HepG2 (cell line): ENCODE results near the gene IKBIP. TPM values are rescaled to one million over a fixed set of nuclear protein-coding genes. Genes with fewer than 3 reads are reported as not detected.

Source experiments
- CHCHD3 ChIP-seq: sonication (generic); formaldehyde crosslinking; IDR thresholded peaks from 2 replicates; pipeline ENCODE4 v1.8.0; 2022; ENCODE audit warnings: mild to moderate bottlenecking, missing genetic modification reagents, moderate library complexity
- FOXP1 ChIP-seq, 2 experiments: fragments of 450-650 bp in 1 of 2; IDR thresholded peaks; 2 replicates each; pipeline ENCODE4 v1.6.1; 2017 to 2018; ENCODE audit warnings: antibody characterized with exemption in 1 of 2
- GTF3A ChIP-seq: sonication (generic); formaldehyde crosslinking; conservative IDR thresholded peaks from 2 replicates; pipeline ENCODE4 v1.4.0; 2020; ENCODE audit warnings: mild to moderate bottlenecking, missing genetic modification reagents
- KLF9 ChIP-seq: IDR thresholded peaks from 2 replicates; pipeline ENCODE4 v1.6.1; 2016; ENCODE audit warnings: low read depth
- MAX ChIP-seq: IDR thresholded peaks from 2 replicates; pipeline ENCODE4 v1.6.1; 2012; ENCODE audit warnings: inconsistent platforms
- NCOA5 ChIP-seq: sonication (generic); formaldehyde crosslinking; IDR thresholded peaks from 2 replicates; pipeline ENCODE4 v1.4.0; 2020; ENCODE audit warnings: missing genetic modification reagents
- NFYB ChIP-seq: sonication (generic); formaldehyde crosslinking; IDR thresholded peaks from 2 replicates; pipeline ENCODE4 v1.4.0; 2020; ENCODE audit warnings: missing genetic modification reagents
- NR3C1 ChIP-seq: sonication (generic); formaldehyde crosslinking; IDR thresholded peaks from 2 replicates; pipeline ENCODE4 v1.4.0; 2020; ENCODE audit warnings: missing genetic modification reagents
- POGK ChIP-seq: sonication (generic); formaldehyde crosslinking; conservative IDR thresholded peaks from 2 replicates; pipeline ENCODE4 v1.8.0; 2022; ENCODE audit warnings: mild to moderate bottlenecking, moderate library complexity, missing genetic modification reagents
- SMARCC2 ChIP-seq: fragments of 450-650 bp; IDR thresholded peaks from 2 replicates; pipeline ENCODE4 v1.6.1; 2017; ENCODE audit warnings: antibody characterized with exemption, mild to moderate bottlenecking
- STAG1 ChIP-seq: sonication (generic); formaldehyde crosslinking; IDR thresholded peaks from 2 replicates; pipeline ENCODE4 v1.4.0; 2020; ENCODE audit warnings: missing genetic modification reagents
- THAP9 ChIP-seq: sonication (generic); formaldehyde crosslinking; IDR thresholded peaks from 2 replicates; pipeline ENCODE4; 2020; ENCODE audit warnings: missing genetic modification reagents, mild to moderate bottlenecking, borderline replicate concordance
- ZBTB25 ChIP-seq: IDR thresholded peaks from 2 replicates; pipeline ENCODE4 v1.6.1; 2018; ENCODE audit warnings: missing genetic modification reagents
- ZFP41 ChIP-seq: sonication (generic); formaldehyde crosslinking; IDR thresholded peaks from 2 replicates; pipeline ENCODE4 v1.4.0; 2020; ENCODE audit warnings: mild to moderate bottlenecking, missing genetic modification reagents, borderline replicate concordance
- ZNF296 ChIP-seq: sonication (generic); formaldehyde crosslinking; conservative IDR thresholded peaks from 2 replicates; pipeline ENCODE4 v1.5.0; 2020; ENCODE audit warnings: mild to moderate bottlenecking, missing genetic modification reagents
- ZNF350 ChIP-seq: sonication (generic); formaldehyde crosslinking; IDR thresholded peaks from 2 replicates; pipeline ENCODE4 v1.4.0; 2020; ENCODE audit warnings: mild to moderate bottlenecking, low read depth, missing genetic modification reagents, borderline replicate concordance
- ZNF547 ChIP-seq: sonication (generic); formaldehyde crosslinking; IDR thresholded peaks from 2 replicates; pipeline ENCODE4 v1.5.1; 2020; ENCODE audit warnings: mild to moderate bottlenecking, missing genetic modification reagents
- ZNF660 ChIP-seq: sonication (generic); formaldehyde crosslinking; IDR thresholded peaks from 2 replicates; pipeline ENCODE4 v1.5.1; 2020; ENCODE audit warnings: mild to moderate bottlenecking, low read depth, missing genetic modification reagents, borderline replicate concordance
- polyA plus RNA-seq, 8 experiments: library from polyadenylated mRNA; depleted of rRNA in 3 of 8; stranded (reverse) in 7 of 8; unstranded in 1 of 8; fragments of >200 nt; fragmentation: Illumina TruSeq in 4 of 8; extraction: Trizol in 4 of 8; gene quantifications; 2 replicates each; pipeline versions ENCODE4 v1.2.1 to v1.2.3, GENCODE V29; 2011 to 2016; ENCODE audit warnings: low read depth in 4 of 8, missing spikeins in 1 of 8, mixed read lengths in 1 of 8; ENCODE audit not compliant: insufficient read depth in 1 of 8
- total RNA-seq, 5 experiments: library from RNA; depleted of rRNA; stranded (reverse); fragments of >200 nt; fragmentation: Illumina TruSeq; extraction: Trizol; gene quantifications; 2 replicates each; pipeline ENCODE4 v1.2.3, GENCODE V29; 2016; ENCODE audit warnings: low read depth in 1 of 5
- TF ChIP-seq, protein P1 (sequence below): sonication (generic); formaldehyde crosslinking; conservative IDR thresholded peaks from 2 replicates; pipeline ENCODE4 v1.8.0; 2022; ENCODE audit warnings: low read depth, missing genetic modification reagents
- TF ChIP-seq, protein P2 (sequence below): sonication (generic); formaldehyde crosslinking; IDR thresholded peaks from 2 replicates; pipeline ENCODE4 v1.5.1; 2020; ENCODE audit warnings: mild to moderate bottlenecking, missing genetic modification reagents, moderate library complexity

Gene IKBIP
- total and polyA plus RNA-seq, 2 of the 13 experiments (the other 11 are each of a cell fraction or from before 2014, with no cell fraction given), result 20.0 to 55.5 TPM

DNA sequence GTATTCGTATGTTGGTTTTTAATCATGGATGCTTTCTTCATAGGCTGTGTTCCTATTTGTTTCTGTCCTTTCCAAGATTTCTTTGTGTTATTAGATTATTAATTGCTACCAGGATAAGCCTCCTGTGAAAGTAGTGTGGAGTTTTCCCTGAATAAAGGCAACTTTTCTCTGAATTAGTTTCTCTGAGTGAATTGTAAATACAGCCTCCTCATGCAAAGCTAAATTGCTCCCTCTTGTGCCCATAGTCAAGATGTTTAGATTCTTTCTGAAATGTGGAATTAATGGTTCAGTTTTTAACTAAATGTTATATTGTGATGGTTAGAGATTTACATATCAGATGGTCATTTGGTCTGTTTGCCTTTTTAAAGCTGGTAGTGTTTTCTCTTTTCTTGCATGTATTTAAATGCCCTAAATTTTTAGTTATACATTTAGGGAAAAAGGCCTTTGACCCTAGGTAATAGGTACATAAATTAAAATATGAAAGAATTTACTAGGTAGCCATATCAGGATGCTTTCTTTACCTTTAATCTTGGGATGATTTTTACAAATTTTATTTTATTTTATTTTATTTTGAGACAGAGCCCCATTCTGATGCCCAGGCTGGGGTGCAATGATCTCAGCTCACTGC, 9.4 kb upstream of the IKBIP start (continued):
- TF ChIP-seq, protein P1, sequence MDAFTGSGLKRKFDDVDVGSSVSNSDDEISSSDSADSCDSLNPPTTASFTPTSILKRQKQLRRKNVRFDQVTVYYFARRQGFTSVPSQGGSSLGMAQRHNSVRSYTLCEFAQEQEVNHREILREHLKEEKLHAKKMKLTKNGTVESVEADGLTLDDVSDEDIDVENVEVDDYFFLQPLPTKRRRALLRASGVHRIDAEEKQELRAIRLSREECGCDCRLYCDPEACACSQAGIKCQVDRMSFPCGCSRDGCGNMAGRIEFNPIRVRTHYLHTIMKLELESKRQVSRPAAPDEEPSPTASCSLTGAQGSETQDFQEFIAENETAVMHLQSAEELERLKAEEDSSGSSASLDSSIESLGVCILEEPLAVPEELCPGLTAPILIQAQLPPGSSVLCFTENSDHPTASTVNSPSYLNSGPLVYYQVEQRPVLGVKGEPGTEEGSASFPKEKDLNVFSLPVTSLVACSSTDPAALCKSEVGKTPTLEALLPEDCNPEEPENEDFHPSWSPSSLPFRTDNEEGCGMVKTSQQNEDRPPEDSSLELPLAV, result no peak
- TF ChIP-seq STAG1 (CRISPR knock-in tag) (peak; percentile 81), ZBTB25 (0 out of 2 replicates have a peak, but pooled peaks have one; percentile 17), POGK (CRISPR knock-in tag) (no peak), ZNF660 (CRISPR knock-in tag) (no peak), KLF9 (CRISPR knock-in tag) (no peak), CHCHD3 (no peak), NFYB (no peak), GTF3A (CRISPR knock-in tag) (no peak), NCOA5 (CRISPR knock-in tag) (no peak), NR3C1 (no peak), MAX (no peak), ZFP41 (no peak), ZNF296 (CRISPR knock-in tag) (no peak), THAP9 (CRISPR knock-in tag) (no peak), FOXP1 (IDR thresholded peaks at IDR 0.05) (no peak), FOXP1 (CRISPR knock-in tag; IDR thresholded peaks at IDR 0.05) (no peak), SMARCC2 (no peak), ZNF350 (CRISPR knock-in tag) (no peak), ZNF547 (no peak)
- TF ChIP-seq, protein P2, sequence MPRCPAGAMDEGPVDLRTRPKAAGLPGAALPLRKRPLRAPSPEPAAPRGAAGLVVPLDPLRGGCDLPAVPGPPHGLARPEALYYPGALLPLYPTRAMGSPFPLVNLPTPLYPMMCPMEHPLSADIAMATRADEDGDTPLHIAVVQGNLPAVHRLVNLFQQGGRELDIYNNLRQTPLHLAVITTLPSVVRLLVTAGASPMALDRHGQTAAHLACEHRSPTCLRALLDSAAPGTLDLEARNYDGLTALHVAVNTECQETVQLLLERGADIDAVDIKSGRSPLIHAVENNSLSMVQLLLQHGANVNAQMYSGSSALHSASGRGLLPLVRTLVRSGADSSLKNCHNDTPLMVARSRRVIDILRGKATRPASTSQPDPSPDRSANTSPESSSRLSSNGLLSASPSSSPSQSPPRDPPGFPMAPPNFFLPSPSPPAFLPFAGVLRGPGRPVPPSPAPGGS (CRISPR knock-in tag), result no peak
